ENCODE measurements around the gene PLEKHG3.
"Not testable (repeated sequence)": the region's sequence is repeated elsewhere in the genome, so short reads cannot be mapped to it uniquely, and the experiment has no call there.

The PLEKHG3 gene

GRCh38 chr14:64704143-64704742 lies at the start of gene PLEKHG3:
TSS of gene PLEKHG3 (plus strand) at chr14:64704424. CDS start at chr14:64727632, 23,208 bp downstream.
- TF ChIP-seq CTCF (conservative IDR thresholded peaks at IDR 0.05; ENCODE audit: low read depth, low read length) = no peak
- DNase-seq (ENCODE audit: low read depth) = no peak
- H3K4me3 ChIP-seq (ENCODE audit: low read length) = peak within 1 kb of the TSS; percentile 75

- H3K4me3 ChIP-seq (ENCODE audit: low read length) = no peak overlapping the region
- TF ChIP-seq CTCF (conservative IDR thresholded peaks at IDR 0.05; ENCODE audit: low read depth, low read length) = no peak
- DNase-seq (ENCODE audit: low read depth) = no peak
These were observed 49.3 kb upstream of the PLEKHG3 start for GRCh38 chr14:64654901-64655300.

GRCh38 chr14:64656986-64657385 lies 47.2 kb upstream of the PLEKHG3 start:
- no peak for DNase-seq (ENCODE audit: low read depth)
- TF ChIP-seq CTCF (conservative IDR thresholded peaks at IDR 0.05; ENCODE audit: low read depth, low read length) = no peak
- no peak overlapping the region for H3K4me3 ChIP-seq (ENCODE audit: low read length)

- TF ChIP-seq CTCF (conservative IDR thresholded peaks at IDR 0.05; ENCODE audit: low read depth, low read length) = no peak
- no peak overlapping the region for H3K4me3 ChIP-seq (ENCODE audit: low read length)
- DNase-seq (ENCODE audit: low read depth) = no peak
These were observed 46.0 kb upstream of the PLEKHG3 start for GRCh38 chr14:64658201-64658600.

- DNase-seq (ENCODE audit: low read depth); H3K4me3 ChIP-seq (ENCODE audit: low read length): not testable (repeated sequence)
These were observed 45.4 kb upstream of the PLEKHG3 start for GRCh38 chr14:64658700-64659264.

- no peak overlapping the region for H3K4me3 ChIP-seq (ENCODE audit: low read length)
- DNase-seq (ENCODE audit: low read depth) = no peak
- TF ChIP-seq CTCF (conservative IDR thresholded peaks at IDR 0.05; ENCODE audit: low read depth, low read length) = no peak
These were observed 44.9 kb upstream of the PLEKHG3 start for GRCh38 chr14:64659366-64659765.

GRCh38 chr14:64663174-64663573 lies 41.0 kb upstream of the PLEKHG3 start:
- DNase-seq (ENCODE audit: low read depth) = no peak
- H3K4me3 ChIP-seq (ENCODE audit: low read length) = no peak overlapping the region
- TF ChIP-seq CTCF (conservative IDR thresholded peaks at IDR 0.05; ENCODE audit: low read depth, low read length) = no peak
